GM21526 (cell line): Measurements from ENCODE around the gene CEP350.

Experiments used
- ATAC-seq: cut with Tn5 transposase; IDR thresholded peaks from one replicate; pipeline ENCODE4 v1.9.1; 2021; ENCODE audit warnings: moderate library complexity; ENCODE audit not compliant: unreplicated experiment, low FRiP score

Gene CEP350, protein sequence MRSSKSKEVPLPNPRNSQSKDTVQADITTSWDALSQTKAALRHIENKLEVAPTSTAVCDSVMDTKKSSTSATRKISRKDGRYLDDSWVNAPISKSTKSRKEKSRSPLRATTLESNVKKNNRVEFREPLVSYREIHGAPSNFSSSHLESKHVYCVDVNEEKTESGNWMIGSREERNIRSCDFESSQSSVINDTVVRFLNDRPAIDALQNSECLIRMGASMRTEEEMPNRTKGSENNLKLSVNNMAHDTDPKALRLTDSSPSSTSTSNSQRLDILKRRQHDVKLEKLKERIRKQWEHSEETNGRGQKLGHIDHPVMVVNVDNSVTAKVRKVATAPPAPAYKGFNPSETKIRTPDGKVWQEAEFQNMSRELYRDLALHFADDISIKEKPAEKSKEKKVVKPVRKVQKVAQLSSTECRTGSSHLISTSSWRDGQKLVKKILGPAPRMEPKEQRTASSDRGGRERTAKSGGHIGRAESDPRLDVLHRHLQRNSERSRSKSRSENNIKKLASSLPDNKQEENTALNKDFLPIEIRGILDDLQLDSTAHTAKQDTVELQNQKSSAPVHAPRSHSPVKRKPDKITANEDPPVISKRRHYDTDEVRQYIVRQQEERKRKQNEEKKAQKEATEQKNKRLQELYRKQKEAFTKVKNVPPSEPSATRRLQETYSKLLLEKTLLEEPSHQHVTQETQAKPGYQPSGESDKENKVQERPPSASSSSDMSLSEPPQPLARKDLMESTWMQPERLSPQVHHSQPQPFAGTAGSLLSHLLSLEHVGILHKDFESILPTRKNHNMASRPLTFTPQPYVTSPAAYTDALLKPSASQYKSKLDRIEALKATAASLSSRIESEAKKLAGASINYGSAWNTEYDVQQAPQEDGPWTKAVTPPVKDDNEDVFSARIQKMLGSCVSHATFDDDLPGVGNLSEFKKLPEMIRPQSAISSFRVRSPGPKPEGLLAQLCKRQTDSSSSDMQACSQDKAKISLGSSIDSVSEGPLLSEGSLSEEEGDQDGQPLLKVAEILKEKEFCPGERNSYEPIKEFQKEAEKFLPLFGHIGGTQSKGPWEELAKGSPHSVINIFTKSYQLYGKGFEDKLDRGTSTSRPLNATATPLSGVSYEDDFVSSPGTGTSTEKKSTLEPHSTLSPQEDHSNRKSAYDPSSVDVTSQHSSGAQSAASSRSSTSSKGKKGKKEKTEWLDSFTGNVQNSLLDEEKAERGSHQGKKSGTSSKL (N-terminal part only)

DNA sequence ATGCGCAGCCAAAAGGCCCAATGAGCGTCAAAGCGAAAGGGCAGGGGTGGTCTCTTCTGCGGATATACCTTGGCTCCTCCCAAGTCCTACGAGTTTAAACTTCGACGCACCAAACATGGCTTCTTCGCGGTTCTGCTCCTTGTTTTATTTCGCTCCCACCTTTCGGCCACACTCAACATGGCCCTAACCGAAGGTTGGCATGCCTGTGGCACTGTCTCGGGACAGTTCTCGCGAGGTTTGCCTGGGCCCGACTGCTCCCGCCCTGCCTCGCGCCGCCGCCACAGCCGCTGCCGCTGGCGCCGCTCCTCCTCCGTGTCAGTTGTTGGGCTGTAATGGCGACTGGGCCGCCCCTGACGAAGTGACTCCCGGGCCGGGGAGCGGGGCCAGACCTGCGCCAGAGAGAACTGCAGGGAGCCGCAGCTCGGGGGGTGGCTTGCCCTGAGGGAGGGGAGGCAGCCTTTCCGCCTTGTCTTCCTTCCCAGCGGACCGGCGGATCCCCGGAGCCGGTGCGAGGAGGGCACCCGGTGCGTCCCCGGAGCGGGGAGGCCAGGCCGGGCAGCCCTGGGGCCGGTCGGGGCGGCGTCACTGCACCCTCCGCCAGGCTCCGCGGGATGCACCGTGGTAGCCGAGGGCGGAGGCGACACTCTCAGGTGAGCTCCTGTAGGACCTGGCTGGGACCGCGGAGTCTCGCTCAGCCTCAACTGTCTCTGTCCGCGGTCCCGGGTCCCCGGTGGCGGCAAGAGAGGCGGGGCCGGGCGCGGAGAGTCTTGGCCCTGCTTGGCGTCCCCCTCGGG is at the start of gene CEP350:
CEP350 (plus strand) TSS at position 318 of the 794 bp plus-strand sequence. CDS start 31,372 bp downstream, outside the sequence.
- ATAC-seq: peak; percentile 92

DNA sequence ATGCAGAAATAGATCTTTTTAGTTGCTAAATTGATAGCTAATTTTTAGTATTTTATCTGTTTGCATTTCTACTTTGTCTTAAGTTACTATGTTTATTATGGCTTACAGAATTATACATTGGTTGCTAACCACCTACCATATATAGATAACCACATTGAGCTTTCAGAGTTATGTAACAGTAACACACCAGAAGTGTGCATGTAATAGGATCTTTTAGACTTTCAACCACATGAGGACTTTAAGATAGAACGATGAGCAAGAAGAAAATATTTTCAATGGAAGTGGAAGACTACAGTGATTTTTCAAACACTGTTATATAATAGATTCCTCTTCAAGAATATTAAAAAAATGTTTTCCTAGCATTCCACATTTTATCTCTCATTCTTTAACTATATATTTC is 43.7 kb upstream of the CEP350 start:
- ATAC-seq: no peak

DNA sequence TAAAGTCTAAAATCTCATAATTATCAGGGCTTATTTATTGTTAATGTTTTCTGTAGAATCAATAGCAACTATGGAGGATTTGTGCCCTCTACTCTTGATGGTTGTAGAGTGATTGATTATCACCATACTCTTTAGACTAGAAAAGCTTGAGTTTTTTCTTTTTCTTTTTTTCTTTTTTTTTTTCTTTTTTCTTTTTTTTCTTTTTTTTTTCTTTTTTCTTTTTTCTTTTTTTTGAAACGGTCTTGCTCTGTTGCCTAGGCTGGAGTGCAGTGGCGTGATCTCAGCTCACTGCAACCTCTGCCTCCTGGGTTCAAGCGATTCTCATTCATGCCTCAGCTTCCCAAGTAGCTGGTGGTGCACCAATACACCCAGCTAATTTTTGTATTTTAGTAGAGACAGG is 42.8 kb upstream of the CEP350 start:
- no peak for ATAC-seq

DNA sequence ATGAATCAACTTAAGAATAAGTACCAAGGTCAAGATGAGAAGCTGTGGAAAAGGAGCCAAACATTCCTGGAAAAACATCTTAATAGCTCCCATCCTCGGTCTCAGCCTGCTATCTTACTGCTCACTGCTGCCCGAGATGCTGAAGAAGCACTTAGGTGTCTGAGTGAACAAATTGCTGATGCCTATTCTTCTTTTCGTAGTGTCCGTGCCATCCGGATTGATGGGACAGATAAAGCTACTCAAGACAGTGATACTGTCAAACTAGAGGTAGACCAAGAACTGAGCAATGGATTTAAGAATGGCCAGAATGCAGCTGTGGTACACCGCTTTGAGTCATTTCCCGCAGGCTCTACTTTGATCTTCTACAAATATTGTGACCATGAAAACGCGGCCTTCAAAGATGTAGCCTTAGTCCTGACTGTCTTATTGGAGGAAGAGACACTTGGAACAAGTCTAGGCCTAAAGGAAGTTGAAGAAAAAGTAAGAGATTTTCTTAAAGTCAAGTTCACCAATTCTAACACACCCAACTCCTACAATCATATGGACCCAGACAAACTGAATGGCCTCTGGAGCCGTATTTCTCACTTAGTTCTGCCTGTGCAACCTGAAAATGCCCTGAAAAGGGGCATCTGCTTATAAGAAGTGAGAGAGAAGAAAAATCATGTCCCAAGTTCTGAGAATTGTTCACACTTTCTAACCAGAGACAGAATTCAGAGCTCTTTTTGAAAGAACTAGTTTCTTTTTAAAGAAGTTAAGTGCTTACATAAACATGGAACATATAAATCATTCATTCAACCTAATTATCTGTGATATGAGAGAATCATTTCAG is 36.8 kb upstream of the CEP350 start:
- no peak for ATAC-seq

DNA sequence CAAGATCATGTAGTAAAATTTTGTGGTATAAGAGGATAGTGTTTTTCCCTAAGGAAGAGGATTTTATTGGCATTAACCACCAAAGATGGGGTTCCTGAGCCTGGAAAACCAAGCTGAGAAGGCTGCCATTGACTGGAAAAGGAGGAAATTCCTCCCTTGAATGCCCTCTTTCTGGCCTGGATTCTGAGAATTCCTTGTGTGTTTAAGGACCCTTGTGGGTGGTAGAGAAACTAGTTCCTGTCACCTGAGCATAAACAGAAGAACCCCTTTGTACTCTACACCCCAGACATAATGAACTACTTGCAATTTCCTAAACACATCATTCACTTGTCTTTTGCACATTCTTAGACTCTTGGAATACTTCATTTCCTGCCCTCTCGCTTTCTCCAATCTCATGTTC is 33.1 kb upstream of the CEP350 start:
- no peak for ATAC-seq

DNA sequence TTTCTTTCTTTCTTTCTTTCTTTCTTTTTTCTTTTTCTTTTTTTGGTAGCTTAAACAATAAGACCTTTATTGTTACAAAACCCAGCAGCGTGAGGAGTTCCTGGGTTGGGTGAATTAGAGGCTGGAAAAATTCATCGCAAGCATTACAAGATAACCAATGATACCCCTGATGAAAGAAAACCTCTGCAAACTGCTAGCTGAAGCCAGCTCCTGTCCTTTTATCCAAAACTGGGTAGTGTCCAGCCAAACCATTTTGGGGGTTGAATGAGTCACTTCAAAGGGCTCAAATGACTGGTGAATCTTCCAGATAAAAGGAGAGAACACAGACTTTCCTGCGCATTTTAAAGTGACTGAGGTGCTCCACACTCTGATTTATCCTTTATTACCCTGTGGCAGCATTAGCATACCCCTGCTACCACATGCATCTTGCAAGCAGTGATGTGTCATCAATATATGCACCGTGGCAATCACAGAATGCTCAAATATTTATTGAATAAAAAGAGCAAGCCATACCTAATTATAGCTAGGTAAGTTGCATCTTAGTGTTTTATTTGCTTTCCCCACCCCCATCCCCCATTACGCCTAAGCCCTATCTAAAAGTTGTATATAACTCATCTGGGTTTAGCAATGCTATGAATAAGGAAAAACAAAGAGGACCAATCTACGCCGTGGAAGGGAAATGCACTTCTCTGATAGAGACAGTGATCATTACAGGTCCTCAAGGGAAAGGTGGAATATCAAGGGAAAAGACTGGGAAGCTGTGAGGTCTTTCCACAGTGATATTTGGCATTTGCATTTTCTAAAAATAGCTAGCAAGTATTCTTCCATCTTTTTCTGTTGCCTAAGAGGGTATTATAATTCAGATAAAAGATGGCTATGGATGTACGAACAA is 32.4 kb upstream of the CEP350 start:
- ATAC-seq: no peak

DNA sequence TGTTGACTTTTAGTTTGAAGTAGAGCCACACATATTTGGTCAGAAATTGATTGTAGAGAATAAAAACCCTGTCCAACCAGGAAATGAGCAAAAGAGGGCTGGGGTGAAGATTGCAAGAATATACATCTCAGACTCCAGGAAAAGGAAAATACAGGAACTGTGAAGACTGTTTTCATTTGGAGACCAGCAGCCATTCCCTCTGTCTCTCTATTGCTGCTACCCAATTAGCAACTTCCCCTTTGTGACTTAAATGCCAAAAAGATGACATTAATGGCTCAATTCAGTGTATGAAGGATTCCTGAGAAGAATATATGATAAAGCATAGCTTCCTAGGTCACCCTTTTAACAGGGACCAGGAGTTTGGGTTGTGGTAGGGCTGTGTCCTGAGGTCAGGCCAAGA is 31.6 kb upstream of the CEP350 start:
- no peak for ATAC-seq

DNA sequence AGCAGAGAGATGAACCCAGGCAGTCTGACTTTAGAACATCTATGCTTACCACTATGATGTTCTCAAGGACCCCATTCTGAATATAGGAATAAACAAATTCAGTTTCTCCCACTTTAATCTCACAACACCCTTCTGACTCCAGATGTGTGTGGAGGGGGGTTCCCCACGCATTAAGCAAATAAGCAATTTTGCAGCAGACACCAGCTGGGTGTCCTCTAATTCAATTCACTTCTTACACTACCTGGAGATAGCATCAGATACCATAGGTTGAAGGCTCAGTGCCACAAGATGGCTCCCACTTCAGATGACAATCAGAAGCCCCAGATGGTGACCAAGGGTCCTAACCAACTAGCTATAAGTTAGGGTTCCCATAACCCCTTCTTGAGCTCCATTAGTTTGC is 30.3 kb upstream of the CEP350 start:
- ATAC-seq: no peak

DNA sequence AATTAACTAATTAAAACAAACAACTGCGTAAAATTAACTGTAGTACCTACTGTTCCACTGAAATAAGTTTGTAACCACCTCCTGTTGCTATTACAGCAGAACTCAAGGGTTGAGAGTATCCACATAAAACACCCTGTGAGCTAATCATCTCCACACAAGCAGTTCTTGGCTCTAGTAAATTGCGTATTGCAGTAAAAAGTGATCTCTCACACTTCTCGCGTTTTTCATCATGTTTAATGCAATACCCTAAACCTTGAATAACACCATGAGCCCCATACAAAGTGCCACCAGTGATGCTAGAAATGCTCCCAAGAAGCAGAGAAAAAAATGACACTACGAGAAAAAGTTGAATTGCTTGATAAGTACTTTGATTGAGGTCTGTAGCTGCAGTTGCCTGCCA is 29.3 kb upstream of the CEP350 start:
- ATAC-seq: no peak

DNA sequence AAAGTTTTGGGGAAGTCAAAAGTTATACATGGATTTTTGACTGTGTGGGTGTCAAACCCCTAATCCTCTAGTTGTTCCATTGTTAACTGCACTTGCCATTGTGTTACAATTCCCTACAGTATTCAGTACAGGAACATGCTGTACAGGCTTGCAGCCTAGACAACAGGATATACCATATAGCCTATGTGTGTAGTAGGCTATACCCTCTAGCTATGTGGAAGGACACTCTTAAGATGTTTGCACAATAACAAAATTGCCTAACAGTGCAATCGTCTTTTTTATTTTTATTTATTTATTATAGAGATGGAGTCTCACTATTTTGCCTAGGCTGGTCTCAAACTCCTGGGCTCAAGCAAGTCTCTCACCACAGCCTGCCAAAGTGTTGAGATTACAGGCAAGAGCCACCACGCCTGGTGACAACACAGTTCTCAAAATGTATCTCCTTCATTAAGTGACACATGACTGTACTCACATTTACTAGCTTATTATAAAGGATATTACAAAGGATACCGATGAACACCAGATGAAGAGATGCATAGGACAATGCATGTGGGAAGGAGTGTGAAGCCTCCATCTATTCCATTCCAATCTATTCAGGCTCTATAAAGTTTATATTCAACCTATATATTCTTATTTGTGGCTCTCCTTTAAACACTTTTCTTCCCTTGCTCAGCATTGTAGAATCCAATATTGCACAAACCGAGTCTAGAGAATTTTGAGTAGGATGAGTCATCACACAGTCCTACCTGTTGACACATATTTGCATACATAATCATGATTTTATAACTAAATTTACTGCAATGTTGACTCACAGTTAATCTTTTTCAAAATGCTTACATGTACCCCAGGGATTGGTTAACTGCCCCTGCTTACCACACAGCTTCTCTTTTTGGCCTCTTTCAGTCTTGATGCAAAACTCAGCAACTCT is 28.4 kb upstream of the CEP350 start:
- ATAC-seq: no peak

DNA sequence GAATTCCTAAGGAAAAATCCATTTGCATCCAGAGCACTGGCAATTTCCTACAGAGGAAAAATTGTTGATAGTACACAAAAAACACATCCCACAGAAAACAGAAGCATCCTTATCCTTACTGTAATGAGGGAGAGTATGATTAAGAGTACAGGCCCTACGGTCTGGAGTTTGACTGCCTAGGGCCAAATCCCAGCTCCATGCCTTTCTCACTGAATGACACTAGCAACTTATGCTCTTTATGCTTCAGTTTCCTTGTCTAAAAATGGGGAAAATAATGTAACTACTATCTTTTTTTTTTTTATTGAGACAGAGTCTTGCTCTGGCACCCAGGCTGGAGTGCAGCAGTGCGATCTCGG is 27.8 kb upstream of the CEP350 start:
- no peak for ATAC-seq

DNA sequence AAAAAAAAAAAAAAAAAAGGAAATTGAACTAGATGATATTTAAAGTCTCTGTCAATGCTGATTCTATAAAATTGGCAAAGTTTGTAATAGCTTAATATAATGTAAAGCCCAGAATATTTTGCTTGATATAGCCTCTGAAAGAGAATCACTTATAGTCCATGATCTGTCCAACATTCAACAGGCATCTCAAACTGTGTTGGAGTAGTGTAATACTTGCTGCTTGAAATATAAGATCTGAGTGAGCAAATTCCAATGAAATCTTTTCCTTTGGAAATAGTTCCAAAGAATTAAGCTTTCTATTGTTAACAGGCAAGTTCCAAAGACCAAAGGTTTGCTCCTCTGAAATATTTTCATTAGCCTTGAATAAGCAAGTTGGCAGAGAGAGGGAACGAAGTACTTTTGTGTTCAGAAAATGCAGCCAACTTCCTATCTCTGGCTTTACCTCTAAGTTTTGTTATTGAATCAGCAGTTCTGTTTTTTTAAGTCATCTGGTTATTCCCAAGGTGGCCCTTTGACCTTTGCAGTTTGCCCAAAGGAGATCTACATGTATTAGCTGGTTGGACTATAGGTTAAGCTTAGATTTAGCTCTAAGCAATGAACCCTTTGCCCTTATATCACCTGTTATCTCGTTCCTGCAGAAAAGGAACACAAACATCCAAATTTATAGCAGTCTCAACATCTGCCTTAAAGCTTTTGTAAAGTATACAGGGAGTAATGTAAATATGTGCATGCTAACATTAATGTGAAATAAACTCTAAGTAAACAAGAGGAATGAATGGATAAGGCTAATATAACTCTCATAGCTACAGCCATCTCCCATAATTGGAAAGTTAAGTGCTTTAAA is 24.4 kb upstream of the CEP350 start:
- ATAC-seq: no peak

DNA sequence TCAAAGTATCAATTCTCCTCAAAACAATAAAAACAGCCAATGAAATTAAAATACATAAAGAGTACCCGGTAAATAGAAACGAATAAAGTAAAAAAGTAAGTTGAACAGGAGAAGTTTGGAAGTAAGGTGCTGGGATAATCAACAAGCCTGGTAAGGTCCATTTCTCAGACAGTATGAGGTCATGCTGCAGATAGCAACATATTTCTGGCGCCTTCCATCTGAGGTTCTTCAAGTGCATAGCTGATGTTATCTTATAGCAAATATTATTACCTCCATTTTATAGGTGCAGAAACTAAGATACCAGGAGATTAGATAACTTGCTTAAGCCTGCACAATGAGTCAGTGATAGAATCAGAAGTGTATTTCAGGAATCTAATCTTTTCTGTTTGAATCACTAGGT is 23.7 kb upstream of the CEP350 start:
- ATAC-seq: no peak

DNA sequence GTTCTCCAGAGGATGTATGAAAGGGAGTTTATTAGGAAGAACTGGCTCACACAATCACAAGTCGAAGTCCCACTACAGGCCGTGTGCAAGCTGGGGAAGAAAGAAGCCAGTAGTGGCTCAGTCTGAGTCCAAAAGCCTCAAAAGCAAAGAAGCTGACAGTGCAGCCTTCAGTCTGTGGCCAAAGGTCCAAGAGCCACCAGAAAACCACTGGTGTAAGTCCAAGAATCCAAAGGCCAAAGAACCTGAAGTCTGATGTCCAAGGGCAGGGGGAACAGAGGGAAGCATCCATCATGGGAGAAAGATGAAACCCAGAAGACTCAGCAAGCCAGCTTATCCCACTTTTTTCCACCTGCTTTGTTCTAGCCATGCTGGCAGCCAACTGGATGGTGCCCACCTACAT is 21.4 kb upstream of the CEP350 start:
- ATAC-seq: no peak

DNA sequence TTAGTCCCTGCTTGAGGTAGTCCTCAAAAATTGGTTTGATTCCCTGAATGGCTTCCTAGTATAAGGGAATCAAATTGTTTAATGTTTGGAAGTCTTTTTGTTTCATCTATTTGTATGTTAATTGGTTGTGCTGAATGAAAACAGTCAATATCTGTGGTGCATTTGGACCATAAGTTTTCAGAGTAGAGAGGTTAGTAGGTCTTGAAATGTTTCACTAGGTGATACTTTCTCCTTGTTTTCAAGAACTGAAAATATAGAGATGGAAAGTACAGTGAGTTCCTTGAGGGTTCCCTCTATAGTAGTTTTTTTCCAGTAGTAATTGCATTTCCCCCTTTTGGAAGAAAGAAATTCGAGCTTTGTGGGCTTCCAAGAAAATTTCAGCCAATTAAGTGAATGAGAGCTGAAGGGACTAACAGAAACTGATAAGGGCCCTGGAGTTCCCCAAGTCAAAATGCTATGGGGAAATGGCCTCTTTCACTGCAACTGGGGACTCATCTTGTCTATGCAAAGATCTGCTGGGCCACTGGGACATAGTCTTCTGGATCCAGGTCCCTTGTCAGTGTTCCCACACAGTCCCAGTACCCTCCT is 18.6 kb upstream of the CEP350 start:
- ATAC-seq: no peak

DNA sequence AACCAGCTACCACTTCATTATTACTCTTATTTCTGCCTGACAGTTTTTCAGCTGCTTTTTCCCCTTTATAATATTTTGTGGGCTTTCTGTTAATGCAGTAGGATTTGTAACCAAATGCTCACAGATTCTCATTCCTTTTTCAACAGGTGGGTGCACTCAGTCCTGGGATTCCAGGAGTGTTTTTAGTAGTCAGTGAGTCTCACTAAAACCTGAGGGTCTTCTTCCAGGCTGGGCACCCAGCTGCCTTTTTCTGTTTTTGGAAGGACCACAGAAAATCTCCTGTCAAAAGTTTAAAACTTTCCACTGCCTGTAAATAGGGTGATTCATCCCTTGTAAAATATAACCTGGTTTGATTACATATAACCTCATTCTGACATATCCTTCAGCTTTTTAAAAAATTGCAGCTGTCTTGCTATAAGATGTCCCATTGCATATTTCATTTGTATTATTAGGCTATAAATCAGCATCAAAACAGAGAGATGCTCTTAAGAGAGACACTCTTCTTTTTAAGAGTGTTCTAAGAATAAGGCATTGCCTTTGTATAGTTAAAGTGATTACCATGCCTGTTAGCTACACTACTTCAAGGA is 16.8 kb upstream of the CEP350 start:
- ATAC-seq: no peak
